HFFc6 (cell line): ENCODE measurements around the gene RPL5. TPM values are rescaled to one million over a fixed set of nuclear protein-coding genes. Genes with fewer than 3 reads are reported as not detected.

ENCODE experiments used
- DNase-seq: peaks from one replicate; pipeline ENCODE4 v3.0.0-alpha.2; 2018
- H3K27ac Mint-ChIP-seq: 2 replicates; pipeline ENCODE4 v1.8.0; 2020; ENCODE audit warnings: mild to moderate bottlenecking, mixed read lengths
- H3K27me3 Mint-ChIP-seq: 2 replicates; pipeline ENCODE4 v1.8.0; 2021; ENCODE audit warnings: mild to moderate bottlenecking, moderate library complexity, mixed read lengths; ENCODE audit not compliant: insufficient read depth
- H3K36me3 Mint-ChIP-seq: 2 replicates; pipeline ENCODE4 v1.8.0; 2021; ENCODE audit warnings: low read depth, mixed read lengths
- H3K4me1 Mint-ChIP-seq: 2 replicates; pipeline ENCODE4 v1.8.0; 2020; ENCODE audit warnings: low read depth, mixed read lengths
- H3K4me3 Mint-ChIP-seq: 2 replicates; pipeline ENCODE4 v1.8.0; 2020; ENCODE audit warnings: mild to moderate bottlenecking, moderate library complexity, mixed read lengths
- H3K9me3 Mint-ChIP-seq: 2 replicates; pipeline ENCODE4 v1.8.0; 2020; ENCODE audit warnings: mild to moderate bottlenecking, mixed read lengths
- CTCF ChIP-seq: fragments of 200-600 bp; sonication (generic); IDR thresholded peaks from 2 replicates; pipeline ENCODE4 v1.5.0; 2021; ENCODE audit warnings: antibody characterized with exemption, mild to moderate bottlenecking
- total RNA-seq, 6 experiments: library from RNA; stranded (reverse); fragmentation: NEBNext Ultra II Directional; extraction: Animal tissue kit (Norgen Biotek cat#: 25700); gene quantifications; 2 replicates in 1 of 6; 3 replicates in 5 of 6; pipeline ENCODE4 v1.2.3, GENCODE V29; 2021

RPL5 gene
- total RNA-seq, 6 experiments from 2014 or later, result 851 to 1,006 (median 921) TPM

GRCh38 chr1:92883297-92883696 lies 51.5 kb downstream of the RPL5 start:
- Mint-ChIP-seq H3K27ac (no peak overlapping the region), H3K27me3 (no peaks in the 10 kb centered on the region), H3K36me3 (no peaks in the 10 kb centered on the region), H3K9me3 (no peaks in the 10 kb centered on the region), H3K4me3 (no peak overlapping the region), H3K4me1 (peaks cover 10% of the 10 kb centered on the region)
- no peak for TF ChIP-seq CTCF
- DNase-seq, result no peak

GRCh38 chr1:92884195-92884594 lies 52.4 kb downstream of the RPL5 start:
- Mint-ChIP-seq H3K27me3 (no peaks in the 10 kb centered on the region), H3K4me1 (peaks cover 10% of the 10 kb centered on the region), H3K4me3 (no peak overlapping the region), H3K36me3 (no peaks in the 10 kb centered on the region), H3K9me3 (no peaks in the 10 kb centered on the region), H3K27ac (no peak overlapping the region)
- no peak for TF ChIP-seq CTCF
- no peak for DNase-seq

DNA sequence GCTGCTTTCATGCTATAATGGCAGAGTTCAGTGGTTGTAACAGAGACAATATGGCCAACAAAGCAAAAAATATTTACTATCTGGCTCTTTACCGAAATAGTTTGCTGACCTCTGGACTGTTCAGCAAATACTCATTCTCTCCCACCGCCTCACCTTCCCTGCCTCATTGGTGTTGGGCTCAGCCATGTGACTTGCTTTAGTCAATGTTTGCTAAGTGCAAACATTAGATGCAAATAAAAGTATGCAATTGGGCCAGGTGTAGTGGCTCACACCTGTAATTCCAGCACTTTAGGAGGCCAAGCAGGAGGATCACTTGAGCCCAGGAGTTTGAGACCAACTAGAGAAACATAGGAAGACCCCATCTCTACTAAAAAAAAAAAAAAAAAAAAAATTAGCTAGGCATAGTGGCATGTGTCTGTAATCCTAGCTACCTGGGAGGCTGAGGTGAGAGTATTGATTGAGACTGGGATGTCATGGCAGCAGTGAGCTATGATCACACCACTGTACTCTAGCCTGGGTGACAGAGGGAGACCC lies 55.1 kb downstream of the RPL5 start:
- H3K27ac Mint-ChIP-seq, result no peak overlapping the region
- H3K27me3 Mint-ChIP-seq, result no peaks in the 10 kb centered on the region
- no peak for DNase-seq
- TF ChIP-seq CTCF, result no peak
- no peak overlapping the region for H3K4me3 Mint-ChIP-seq
- H3K9me3 Mint-ChIP-seq, result no peaks in the 10 kb centered on the region
- H3K36me3 Mint-ChIP-seq, result no peaks in the 10 kb centered on the region
- H3K4me1 Mint-ChIP-seq, result peaks cover 10% of the 10 kb centered on the region

DNA sequence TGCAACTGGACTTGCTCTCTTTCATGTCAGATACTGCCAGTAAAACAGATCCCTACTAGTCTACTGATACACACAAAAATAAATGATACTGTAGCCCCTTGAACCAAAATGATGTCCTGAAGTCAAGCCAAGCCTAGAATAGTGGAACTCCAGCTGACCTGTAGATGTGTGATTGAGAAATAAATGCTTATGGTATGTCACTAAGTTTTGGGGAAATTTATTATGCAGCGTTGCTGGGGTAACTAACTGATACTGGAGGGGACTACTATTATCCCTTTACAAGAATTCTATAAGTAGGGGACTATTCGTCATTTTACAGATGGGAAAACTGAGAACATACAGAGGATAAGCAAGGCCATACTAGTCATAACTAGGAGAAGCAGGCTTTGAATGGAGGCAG lies 55.6 kb downstream of the RPL5 start:
- no peaks in the 10 kb centered on the region for H3K27me3 Mint-ChIP-seq
- 0 out of 2 replicates have a peak, but pooled peaks cover under 1% of the 10 kb centered on the region for H3K36me3 Mint-ChIP-seq
- no peak for TF ChIP-seq CTCF
- H3K9me3 Mint-ChIP-seq, result 0 out of 2 replicates have a peak, but pooled peaks cover 4% of the 10 kb centered on the region
- no peak for DNase-seq
- H3K27ac Mint-ChIP-seq, result no peak overlapping the region
- no peak overlapping the region for H3K4me3 Mint-ChIP-seq
- peaks cover 10% of the 10 kb centered on the region for H3K4me1 Mint-ChIP-seq

Other genes starting within 250 kb of the RPL5 start
- gene EVI5, start 46.9 kb upstream of the RPL5 start, total RNA-seq, result 10 to 100 TPM; 31.7 to 43.7 (median 34.0) TPM
- 10 to 100 TPM; 18.9 to 24.5 (median 21.9) TPM for gene DIPK1A, start 129.4 kb downstream of the RPL5 start, total RNA-seq
- gene MTF2, start 247.2 kb downstream of the RPL5 start, total RNA-seq, result 10 to 100 TPM; 12.5 to 17.1 (median 14.0) TPM